HCT116 (cell line): Measurements from ENCODE around the gene CYP4A11. TPM values are rescaled to one million over a fixed set of nuclear protein-coding genes. Genes with fewer than 3 reads are reported as not detected.
A peak's percentile ranks its signal among the peaks of the same experiment; 100 is the strongest.
"Not testable (repeated sequence)": the region's sequence is repeated elsewhere in the genome, so short reads cannot be mapped to it uniquely, and the experiment has no call there.

Experiments used
- ATAC-seq: fragments of 200-7000 bp; cut with Tn5 transposase; 2 replicates; pipeline ENCODE4 v1.9.1; 2020; ENCODE audit warnings: mild to moderate bottlenecking, moderate library complexity
- BruUV-seq: library from RNA; stranded (reverse); fragments of 400-500 nt; replicated peaks from 2 replicates; lab custom pipeline; 2021; lab: Mats Ljungman, UMichigan
- CTCF ChIA-PET: fragments of 300-600 bp; sonication (Branson Sonifier 250); formaldehyde crosslinking; loops from one replicate; lab custom pipeline; 2021; ENCODE audit warnings: antibody characterized with exemption; lab: Charles Lee
- POLR2A ChIA-PET: fragments of 300-600, 350-600 bp; sonication (Branson Sonifier 250); formaldehyde crosslinking; loops from one replicate; lab custom pipeline; 2021; ENCODE audit warnings: antibody characterized with exemption; lab: Charles Lee
- RAD21 ChIA-PET, 2 experiments: fragments of 300-600 bp; sonication (Branson Sonifier 250); formaldehyde crosslinking; loops; one replicate each; lab custom pipeline; 2023; ENCODE audit warnings: low total read pairs in 2 of 2; ENCODE audit not compliant: uncharacterized antibody in 2 of 2, unreplicated experiment in 2 of 2, low non-redundant PET in 1 of 2; lab: Charles Lee
- DNase-seq: peaks from one replicate; pipeline ENCODE4 v3.0.0-alpha.2; 2010; ENCODE audit warnings: low read depth, low spot score
- H2AFZ ChIP-seq: fragments of 200-600 bp; shearing (Covaris generic), sonication (generic); 2 replicates; pipeline ENCODE4 v1.6.1; 2017; ENCODE audit warnings: low read depth, mixed run types, mixed read lengths, antibody characterized with exemption, low read length; ENCODE audit not compliant: poor library complexity, severe bottlenecking
- H3K27ac ChIP-seq: 2 replicates; pipeline ENCODE4 v1.5.1; 2012; ENCODE audit warnings: low read depth, low read length
- H3K27me3 ChIP-seq: fragments of 200-600 bp; sonication (generic); 2 replicates; pipeline ENCODE4 v1.6.1; 2016; ENCODE audit warnings: mixed run types, low read length, mixed read lengths; ENCODE audit not compliant: insufficient read depth
- H3K36me3 ChIP-seq, 2 experiments: fragments of 200-500 bp in 1 of 2; fragments of 200-600 bp in 1 of 2; sonication (Bioruptor generic) in 1 of 2; sonication (generic) in 1 of 2; 2 replicates each; pipeline versions ENCODE4 v1.5.1 to v1.6.1; 2014 to 2016; ENCODE audit warnings: low read length in 2 of 2, inconsistent platforms in 1 of 2, mixed read lengths in 1 of 2, mixed run types in 1 of 2; ENCODE audit not compliant: insufficient read depth in 2 of 2, control insufficient read depth in 1 of 2
- H3K4me1 ChIP-seq, 2 experiments: fragments of 200-600 bp in 1 of 2; sonication (generic) in 1 of 2; 2 replicates each; pipeline versions ENCODE4 v1.5.1 to v1.6.1; 2012 to 2017; ENCODE audit warnings: low read length in 2 of 2, inconsistent platforms in 1 of 2, mild to moderate bottlenecking in 1 of 2, mixed read lengths in 1 of 2, mixed run types in 1 of 2, moderate library complexity in 1 of 2; ENCODE audit not compliant: insufficient read depth in 2 of 2, control insufficient read depth in 1 of 2
- H3K4me2 ChIP-seq: fragments of 200-600 bp; sonication (generic); 2 replicates; pipeline ENCODE4 v1.6.1; 2017; ENCODE audit warnings: mixed run types, low read length, mixed read lengths
- H3K4me3 ChIP-seq, 2 experiments: fragments of 200-600 bp in 1 of 2; sonication (generic) in 1 of 2; replicated peaks in 1 of 2; 2 replicates each; pipeline ENCODE4 v1.5.1; 2011 to 2016; ENCODE audit warnings: low read length in 2 of 2, control low read depth in 1 of 2, low read depth in 1 of 2, mild to moderate bottlenecking in 1 of 2, mixed read lengths in 1 of 2, mixed run types in 1 of 2
- H3K79me2 ChIP-seq: fragments of 200-600 bp; sonication (generic); 2 replicates; pipeline ENCODE4 v1.6.1; 2017; ENCODE audit warnings: mild to moderate bottlenecking, mixed run types, low read length, moderate library complexity, mixed read lengths; ENCODE audit not compliant: insufficient read depth
- H3K9ac ChIP-seq: fragments of 200-600 bp; sonication (generic); 2 replicates; pipeline ENCODE4 v1.6.1; 2016; ENCODE audit warnings: low read length, mixed read lengths
- H3K9me2 ChIP-seq: fragments of 200-600 bp; sonication (generic), shearing (Covaris generic); 2 replicates; pipeline ENCODE4 v1.6.1; 2017; ENCODE audit warnings: mixed run types, mild to moderate bottlenecking, moderate library complexity; ENCODE audit not compliant: insufficient read depth
- H3K9me3 ChIP-seq, 2 experiments: fragments of 200-500 bp in 1 of 2; fragments of 200-600 bp in 1 of 2; sonication (Bioruptor generic) in 1 of 2; sonication (generic) in 1 of 2; 2 replicates each; pipeline ENCODE4 v1.6.1; 2014 to 2017; ENCODE audit warnings: low read length in 2 of 2, mixed read lengths in 2 of 2, inconsistent platforms in 1 of 2, low read depth in 1 of 2, mild to moderate bottlenecking in 1 of 2, mixed run types in 1 of 2, moderate library complexity in 1 of 2; ENCODE audit not compliant: control insufficient read depth in 1 of 2, insufficient read depth in 1 of 2
- H4K20me1 ChIP-seq: fragments of 200-600 bp; sonication (generic), shearing (Covaris generic); 2 replicates; pipeline ENCODE4 v1.6.1; 2017; ENCODE audit warnings: mixed run types, mild to moderate bottlenecking, moderate library complexity; ENCODE audit not compliant: insufficient read depth
- CTCF ChIP-seq, 3 experiments: fragments of 200-600 bp in 1 of 3; sonication (generic) in 1 of 3; IDR thresholded peaks in 2 of 3; conservative IDR thresholded peaks in 1 of 3; 2 replicates each; pipeline ENCODE4 v1.5.1; 2012 to 2017; ENCODE audit warnings: low read depth in 2 of 3, low read length in 2 of 3, antibody characterized with exemption in 1 of 3, borderline replicate concordance in 1 of 3, control low read depth in 1 of 3, mild to moderate bottlenecking in 1 of 3, mixed read lengths in 1 of 3, mixed run types in 1 of 3, moderate library complexity in 1 of 3; ENCODE audit not compliant: insufficient read depth in 1 of 3
- JUND ChIP-seq: IDR thresholded peaks from 2 replicates; pipeline ENCODE4 v1.6.1; 2012
- YY1 ChIP-seq: IDR thresholded peaks from 2 replicates; pipeline ENCODE4 v1.6.1; 2011; ENCODE audit warnings: low read length, low read depth, moderate library complexity, mild to moderate bottlenecking; ENCODE audit not compliant: insufficient replicate concordance; ENCODE audit errors: extremely low read depth
- intact Hi-C: fragments of 100-400 bp; cut with micrococcal nuclease; formaldehyde crosslinking; loops from 2 replicates; pipeline ENCODE4 v1.10.0; 2022
- total RNA-seq: library from RNA; stranded (reverse); gene quantifications from one replicate; pipeline ENCODE4 v1.2.1, GENCODE V29; 2021; ENCODE audit not compliant: unreplicated experiment

Gene CYP4A11
- total RNA-seq, 1 experiment from 2014 or later, result not detected

GRCh38 chr1:46983166-46983829 lies 42.0 kb upstream of the CYP4A11 start:
- no peak overlapping the region for H2AFZ ChIP-seq
- CTCF ChIA-PET, result no interaction called here
- BruUV-seq, result no TSS peak

GRCh38 chr1:46969014-46969619 lies 27.8 kb upstream of the CYP4A11 start:
- BruUV-seq, result no TSS peak
- Histone ChIP-seq H3K4me2 (no peak overlapping the region), H3K9ac (no peak overlapping the region), H3K9me3 (no peaks in the 10 kb centered on the region; a peak in 1 of 4 replicates), H3K4me3 (no peak overlapping the region)
- no peak for DNase-seq
- POLR2A ChIA-PET, result no interaction called here
- TF ChIP-seq YY1 (no peak), CTCF (IDR thresholded peaks at IDR 0.05 in 2 of 3, conservative IDR thresholded peaks at IDR 0.05 in 1 of 3; ENCODE audit: borderline replicate concordance in 1 of 3, insufficient read depth in 1 of 3, low read depth in 2 of 3, low read length in 2 of 3) (peak; percentile 9 to 47 (median 45); a peak in 4 of 6 replicates)
- TF ChIP-seq, all 23 proteins: peak for 1
- ChIA-PET CTCF (no interaction called here), RAD21 (no interaction called here)
- no peaks in the 10 kb centered on the region for H3K36me3 ChIP-seq
- peak; percentile 59 for ATAC-seq
- no peak overlapping the region for H2AFZ ChIP-seq
- no peaks in the 10 kb centered on the region for H4K20me1 ChIP-seq
- H3K79me2 ChIP-seq, result no peaks in the 10 kb centered on the region
- intact Hi-C loops, result no loop called here
- H3K4me1 ChIP-seq, result no peaks in the 10 kb centered on the region
- no peaks in the 10 kb centered on the region for H3K9me2 ChIP-seq
- peaks cover 13% of the 10 kb centered on the region for H3K27me3 ChIP-seq
- no peak overlapping the region for H3K27ac ChIP-seq

More at GRCh38 chr1:46983166-46983829, 42.0 kb upstream of the CYP4A11 start:
- ChIA-PET RAD21 (no interaction called here), POLR2A (no interaction called here)
- Histone ChIP-seq H3K4me1 (no peaks in the 10 kb centered on the region), H3K4me2 (no peak overlapping the region), H3K79me2 (no peaks in the 10 kb centered on the region), H3K27ac (no peak overlapping the region), H3K36me3 (no peaks in the 10 kb centered on the region), H4K20me1 (no peaks in the 10 kb centered on the region), H3K4me3 (no peak overlapping the region), H3K9me2 (no peaks in the 10 kb centered on the region), H3K9ac (no peak overlapping the region), H3K27me3 (peaks cover 27% of the 10 kb centered on the region; the same call in 1 of the 2 replicates), H3K9me3 (no peaks in the 10 kb centered on the region)
- DNase-seq (no peak), ATAC-seq (no peak)
- intact Hi-C loops, result no loop called here
- TF ChIP-seq JUND, result no peak

DNA sequence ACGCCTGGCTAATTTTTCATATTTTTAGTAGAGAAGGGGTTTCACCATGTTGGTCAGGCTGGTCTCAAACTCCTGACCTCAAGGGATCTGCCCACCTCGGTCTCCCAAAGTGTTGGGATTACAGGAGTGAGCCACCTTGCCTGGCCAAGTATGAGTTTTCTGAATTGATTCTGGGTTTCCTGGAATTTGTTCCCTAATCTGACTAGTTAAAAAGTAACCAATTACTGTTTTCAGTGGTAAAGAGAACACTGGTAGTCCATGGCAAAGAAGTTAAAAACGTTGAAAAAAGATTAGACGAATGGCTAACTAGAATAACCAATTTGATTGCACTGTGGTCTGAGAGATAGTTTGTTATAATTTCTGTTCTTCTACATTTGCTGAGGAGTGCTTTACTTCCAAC lies 21.0 kb upstream of the CYP4A11 start:
- CTCF ChIA-PET, POLR2A ChIA-PET, H3K4me2 ChIP-seq, H3K9ac ChIP-seq, H2AFZ ChIP-seq, H3K9me2 ChIP-seq, RAD21 ChIA-PET, H3K4me3 ChIP-seq, H3K79me2 ChIP-seq, H3K27ac ChIP-seq, H4K20me1 ChIP-seq, BruUV-seq, ATAC-seq, DNase-seq, intact Hi-C loops, H3K4me1 ChIP-seq, H3K36me3 ChIP-seq, H3K27me3 ChIP-seq, H3K9me3 ChIP-seq: not testable (repeated sequence)
